Endothelial cell of umbilical vein (primary cell): ENCODE measurements around the gene ROPN1B. TPM values are rescaled to one million over a fixed set of nuclear protein-coding genes. Genes with fewer than 3 reads are reported as not detected.

Experiments
- BruUV-seq: library from RNA; stranded (reverse); fragments of 400-500 nt; replicated peaks from 2 replicates; lab custom pipeline; 2021; lab: Mats Ljungman, UMichigan
- CTCF ChIA-PET: fragments of 300-600, 350-600 bp; sonication (Branson Sonifier 250); formaldehyde crosslinking; loops from one replicate; lab custom pipeline; 2021; ENCODE audit warnings: antibody characterized with exemption, inconsistent platforms; lab: Charles Lee
- POLR2A ChIA-PET: fragments of 300-600, 350-600 bp; sonication (Branson Sonifier 250); formaldehyde crosslinking; loops from one replicate; lab custom pipeline; 2021; ENCODE audit warnings: antibody characterized with exemption, inconsistent platforms; lab: Charles Lee
- DNase-seq: peaks from one replicate; pipeline ENCODE4 v3.0.0-alpha.2; 2011; ENCODE audit warnings: low read depth, low spot score
- FAIRE-seq: peaks from 2 replicates; lab custom pipeline; 2011; peaks lifted over from hg19 to GRCh38; lab: Jason Lieb, UNC
- H2AFZ ChIP-seq: 2 replicates; pipeline ENCODE4 v1.6.0; 2012; ENCODE audit warnings: low read depth, low read length, control low read depth, inconsistent platforms
- H3K27ac ChIP-seq: 2 replicates; pipeline ENCODE4 v1.5.1; 2011; ENCODE audit warnings: low read depth, mild to moderate bottlenecking, control low read depth, low read length, moderate library complexity; ENCODE audit not compliant: insufficient read depth
- H3K27me3 ChIP-seq, 2 experiments: 2 replicates each; pipeline versions ENCODE4 v1.6.0 to v1.6.1; 2011; ENCODE audit warnings: low read length in 2 of 2, mixed read lengths in 1 of 2; ENCODE audit not compliant: control insufficient read depth in 2 of 2, insufficient read depth in 2 of 2
- H3K36me3 ChIP-seq, 2 experiments: 2 replicates in 1 of 2; 3 replicates in 1 of 2; pipeline ENCODE4 v1.5.1; 2011; ENCODE audit warnings: low read length in 2 of 2, mild to moderate bottlenecking in 1 of 2, moderate library complexity in 1 of 2; ENCODE audit not compliant: control insufficient read depth in 2 of 2, insufficient read depth in 2 of 2; ENCODE audit errors: extremely low read depth in 1 of 2
- H3K4me1 ChIP-seq: 3 replicates; pipeline ENCODE4 v1.5.1; 2011; ENCODE audit warnings: mild to moderate bottlenecking, low read length; ENCODE audit not compliant: control insufficient read depth, insufficient read depth; ENCODE audit errors: extremely low read depth
- H3K4me2 ChIP-seq: 2 replicates; pipeline ENCODE4 v1.6.1; 2011; ENCODE audit warnings: low read length, control low read depth, mixed read lengths; ENCODE audit not compliant: insufficient read depth
- H3K4me3 ChIP-seq, 3 experiments: fragments of 200-600 bp in 1 of 3; sonication (generic), shearing (Covaris generic) in 1 of 3; replicated peaks in 1 of 3; 2 replicates each; pipeline ENCODE4 v1.5.1; 2011 to 2016; ENCODE audit warnings: control low read depth in 3 of 3, low read length in 3 of 3, mild to moderate bottlenecking in 2 of 3, inconsistent platforms in 1 of 3, low read depth in 1 of 3, moderate library complexity in 1 of 3; ENCODE audit not compliant: insufficient read depth in 1 of 3
- H3K79me2 ChIP-seq: 2 replicates; pipeline ENCODE4 v1.6.0; 2012; ENCODE audit warnings: low read length, inconsistent platforms; ENCODE audit not compliant: control insufficient read depth, insufficient read depth
- H3K9ac ChIP-seq: replicated peaks from 2 replicates; pipeline ENCODE3; 2011; ENCODE audit warnings: low read length, control low read depth; ENCODE audit not compliant: insufficient read depth; ENCODE audit errors: extremely low read depth
- H3K9me1 ChIP-seq: replicated peaks from 3 replicates; pipeline ENCODE4 v1.6.0; 2011; ENCODE audit warnings: mild to moderate bottlenecking, low read length; ENCODE audit not compliant: control insufficient read depth, insufficient read depth; ENCODE audit errors: extremely low read depth
- H3K9me3 ChIP-seq: replicated peaks from 2 replicates; pipeline ENCODE4 v1.5.1; 2012; ENCODE audit warnings: low read length, inconsistent platforms; ENCODE audit not compliant: control insufficient read depth, insufficient read depth
- H4K20me1 ChIP-seq: replicated peaks from 2 replicates; pipeline ENCODE3; 2011; ENCODE audit warnings: mild to moderate bottlenecking, low read length; ENCODE audit not compliant: control insufficient read depth, insufficient read depth; ENCODE audit errors: extremely low read depth
- EZH2 ChIP-seq: IDR thresholded peaks from 2 replicates; pipeline ENCODE4 v1.6.1; 2012; ENCODE audit warnings: borderline replicate concordance, low read depth, mild to moderate bottlenecking, moderate library complexity, low read length, inconsistent platforms; ENCODE audit not compliant: severe bottlenecking
- FOS ChIP-seq: IDR thresholded peaks from 2 replicates; pipeline ENCODE4 v1.6.1; 2011; ENCODE audit warnings: mild to moderate bottlenecking, low read length, moderate library complexity, borderline replicate concordance; ENCODE audit not compliant: insufficient read depth
- GATA2 ChIP-seq: IDR thresholded peaks from 2 replicates; pipeline ENCODE4 v1.7.0; 2011; ENCODE audit warnings: low read depth, mild to moderate bottlenecking, moderate library complexity, mixed read lengths, low read length; ENCODE audit not compliant: insufficient read length, insufficient read depth
- JUN ChIP-seq: IDR thresholded peaks from 2 replicates; pipeline ENCODE4 v1.6.1; 2011; ENCODE audit warnings: borderline replicate concordance, low read depth; ENCODE audit not compliant: insufficient read length, insufficient read depth
- MYC ChIP-seq: IDR thresholded peaks from one replicate; pipeline ENCODE4 v1.6.1; 2011; ENCODE audit warnings: mild to moderate bottlenecking, low read depth, low read length
- POLR2A ChIP-seq: IDR thresholded peaks from 2 replicates; pipeline ENCODE4 v1.6.1; 2012; ENCODE audit warnings: low read depth, mild to moderate bottlenecking, control low read depth, low read length
- POLR2AphosphoS5 ChIP-seq: IDR thresholded peaks from 2 replicates; pipeline ENCODE4 v1.6.1; 2012; ENCODE audit warnings: low read depth, mild to moderate bottlenecking, control low read depth, low read length, moderate library complexity; ENCODE audit not compliant: insufficient read depth
- dilution Hi-C: fragments of 300-500 bp; cut with MboI; formaldehyde crosslinking; loops from one replicate; pipeline ENCODE4 v1.15.0; 2019; ENCODE audit warnings: low sequenced_read_pairs; ENCODE audit not compliant: extremely low pct_ligation_motif_present
- intact Hi-C: fragments of 100-400 bp; cut with micrococcal nuclease; formaldehyde crosslinking; loops from one replicate; pipeline ENCODE4 v1.10.0; 2022
- polyA plus RNA-seq, 4 experiments: library from polyadenylated mRNA; depleted of rRNA in 3 of 4; stranded (reverse) in 3 of 4; unstranded in 1 of 4; fragments of >200 nt; gene quantifications; 2 replicates each; pipeline versions ENCODE4 v1.2.1 to v1.2.3, GENCODE V29; 2011 to 2012; ENCODE audit warnings: missing spikeins in 1 of 4
- total RNA-seq: library from RNA; stranded (reverse); gene quantifications from 2 replicates; pipeline ENCODE4 v1.2.3, GENCODE V29; 2021
- TF ChIP-seq, protein P1 (sequence below), 2 donors: IDR thresholded peaks; 1 replicate in 1 of 2; 2 replicates in 1 of 2; pipeline ENCODE4 v1.5.1; 2011; ENCODE audit warnings: low read length in 2 of 2, mild to moderate bottlenecking in 2 of 2, moderate library complexity in 2 of 2, control low read depth in 1 of 2, inconsistent platforms in 1 of 2, low read depth in 1 of 2; ENCODE audit not compliant: insufficient read depth in 1 of 2; ENCODE audit errors: extremely low read depth in 1 of 2
- TF ChIP-seq, protein P2 (sequence below): IDR thresholded peaks from 2 replicates; pipeline ENCODE4 v1.6.1; 2011; ENCODE audit not compliant: insufficient read depth, insufficient read length

ROPN1B gene
- total and polyA plus RNA-seq, 2 donors (not counting 3 experiments of a cell fraction or from before 2014, with no cell fraction given) = not detected

DNA sequence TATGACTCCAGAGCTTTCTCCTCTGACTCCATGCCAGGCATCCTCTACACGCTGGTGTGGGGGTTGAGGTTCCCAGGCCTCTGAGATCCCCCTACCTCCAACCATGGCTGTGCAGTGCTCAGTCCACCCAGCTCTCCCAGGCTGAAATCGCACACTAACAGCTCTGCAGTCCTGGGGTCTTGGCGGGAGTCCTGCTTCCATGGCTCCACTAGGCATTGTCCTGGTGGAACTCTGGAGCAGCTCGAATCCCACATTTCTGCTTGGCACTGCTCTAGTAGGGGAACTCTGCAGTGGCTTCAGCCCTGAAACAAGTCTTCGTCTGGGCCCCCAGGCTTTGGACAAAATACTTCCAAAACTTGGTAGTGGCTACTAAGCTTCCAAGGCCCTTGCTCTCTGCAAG, 50.7 kb downstream of the ROPN1B start:
- Histone ChIP-seq H3K9me1 (no peaks in the 10 kb centered on the region), H3K27me3 (no peaks in the 10 kb centered on the region), H3K4me1 (no peaks in the 10 kb centered on the region), H3K4me3 (no peak overlapping the region), H3K79me2 (no peaks in the 10 kb centered on the region), H3K9me3 (no peaks in the 10 kb centered on the region), H3K4me2 (no peak overlapping the region), H2AFZ (no peak overlapping the region), H3K9ac (no peak overlapping the region), H4K20me1 (no peaks in the 10 kb centered on the region), H3K27ac (no peak overlapping the region), H3K36me3 (peaks cover 0 to 2% of the 10 kb centered on the region in 2 experiments)
- intact Hi-C loops (no loop called here), dilution Hi-C loops (no loop called here)
- BruUV-seq = no TSS peak
- no peak for DNase-seq
- FAIRE-seq = no peak
- no peak for TF ChIP-seq JUN
- TF ChIP-seq, protein P1, sequence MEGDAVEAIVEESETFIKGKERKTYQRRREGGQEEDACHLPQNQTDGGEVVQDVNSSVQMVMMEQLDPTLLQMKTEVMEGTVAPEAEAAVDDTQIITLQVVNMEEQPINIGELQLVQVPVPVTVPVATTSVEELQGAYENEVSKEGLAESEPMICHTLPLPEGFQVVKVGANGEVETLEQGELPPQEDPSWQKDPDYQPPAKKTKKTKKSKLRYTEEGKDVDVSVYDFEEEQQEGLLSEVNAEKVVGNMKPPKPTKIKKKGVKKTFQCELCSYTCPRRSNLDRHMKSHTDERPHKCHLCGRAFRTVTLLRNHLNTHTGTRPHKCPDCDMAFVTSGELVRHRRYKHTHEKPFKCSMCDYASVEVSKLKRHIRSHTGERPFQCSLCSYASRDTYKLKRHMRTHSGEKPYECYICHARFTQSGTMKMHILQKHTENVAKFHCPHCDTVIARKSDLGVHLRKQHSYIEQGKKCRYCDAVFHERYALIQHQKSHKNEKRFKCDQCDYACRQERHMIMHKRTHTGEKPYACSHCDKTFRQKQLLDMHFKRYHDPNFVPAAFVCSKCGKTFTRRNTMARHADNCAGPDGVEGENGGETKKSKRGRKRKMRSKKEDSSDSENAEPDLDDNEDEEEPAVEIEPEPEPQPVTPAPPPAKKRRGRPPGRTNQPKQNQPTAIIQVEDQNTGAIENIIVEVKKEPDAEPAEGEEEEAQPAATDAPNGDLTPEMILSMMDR (IDR thresholded peaks at IDR 0.05; ENCODE audit: extremely low read depth in 1 of 2, insufficient read depth in 1 of 2, low read depth in 1 of 2, low read length in 2 of 2) = no peak
- no peak for TF ChIP-seq EZH2
- no peak for TF ChIP-seq MYC
- TF ChIP-seq GATA2 = no peak
- no peak for TF ChIP-seq POLR2AphosphoS5
- TF ChIP-seq, protein P2, sequence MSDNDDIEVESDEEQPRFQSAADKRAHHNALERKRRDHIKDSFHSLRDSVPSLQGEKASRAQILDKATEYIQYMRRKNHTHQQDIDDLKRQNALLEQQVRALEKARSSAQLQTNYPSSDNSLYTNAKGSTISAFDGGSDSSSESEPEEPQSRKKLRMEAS = no peak
- no peak for TF ChIP-seq FOS
- TF ChIP-seq POLR2A = no peak
- ChIA-PET CTCF (no interaction called here), POLR2A (no interaction called here)
